GM21367 (cell line): ENCODE measurements around the gene NAV2.
"Not testable (repeated sequence)": the region's sequence is repeated elsewhere in the genome, so short reads cannot be mapped to it uniquely, and the experiment has no call there.

Experiments
- ATAC-seq: cut with Tn5 transposase; IDR thresholded peaks from one replicate; pipeline ENCODE4 v1.9.1; 2021; ENCODE audit not compliant: unreplicated experiment

Gene NAV2

GRCh38 chr11:20066013-20066782 lies 353.6 kb downstream of the NAV2 start:
- ATAC-seq = no peak

GRCh38 chr11:20066783-20067156 lies 354.1 kb downstream of the NAV2 start:
- no peak for ATAC-seq

GRCh38 chr11:20067665-20068064 lies 355.0 kb downstream of the NAV2 start:
- ATAC-seq = no peak

- no peak for ATAC-seq
These were observed 356.1 kb downstream of the NAV2 start for GRCh38 chr11:20068691-20069090.

GRCh38 chr11:20070459-20070858 lies 357.8 kb downstream of the NAV2 start:
- ATAC-seq = no peak

- ATAC-seq = no peak
These were observed 363.0 kb downstream of the NAV2 start for GRCh38 chr11:20075627-20076026.

- no peak for ATAC-seq
These were observed 366.2 kb downstream of the NAV2 start for GRCh38 chr11:20078846-20079245.

GRCh38 chr11:20080032-20080685 lies 367.5 kb downstream of the NAV2 start:
- no peak for ATAC-seq

GRCh38 chr11:20081336-20081735 lies 368.7 kb downstream of the NAV2 start:
- ATAC-seq = no peak

- ATAC-seq = not testable (repeated sequence)
These were observed 371.2 kb downstream of the NAV2 start for GRCh38 chr11:20083877-20084276.

- no peak for ATAC-seq
These were observed 372.5 kb downstream of the NAV2 start for GRCh38 chr11:20084921-20085814.

- ATAC-seq = no peak
These were observed 373.3 kb downstream of the NAV2 start for GRCh38 chr11:20085918-20086317.

GRCh38 chr11:20087118-20087521 lies 374.5 kb downstream of the NAV2 start:
- no peak for ATAC-seq

- no peak for ATAC-seq
These were observed 376.0 kb downstream of the NAV2 start for GRCh38 chr11:20088397-20089225.

GRCh38 chr11:20089367-20089766 lies 376.7 kb downstream of the NAV2 start:
- no peak for ATAC-seq

- no peak for ATAC-seq
These were observed 377.4 kb downstream of the NAV2 start for GRCh38 chr11:20089796-20090653.

GRCh38 chr11:20090654-20091374 lies 378.2 kb downstream of the NAV2 start:
- no peak for ATAC-seq

GRCh38 chr11:20093775-20094174 lies 381.1 kb downstream of the NAV2 start:
- ATAC-seq = no peak

- ATAC-seq = no peak
These were observed 382.6 kb downstream of the NAV2 start for GRCh38 chr11:20095189-20095588.
